ENCODE measurements around the gene AP4E1.
A peak's percentile ranks its signal among the peaks of the same experiment; 100 is the strongest.
"Not testable (repeated sequence)": the region's sequence is repeated elsewhere in the genome, so short reads cannot be mapped to it uniquely, and the experiment has no call there.

AP4E1 gene

GRCh38 chr15:50908209-50909009 lies at the start of gene AP4E1:
TSS of gene AP4E1 (plus strand) at chr15:50908683. CDS start at chr15:50908779, 96 bp downstream.
- DNase-seq (ENCODE audit: low read depth in 2 of 2), result peak; percentile 81 to 83

- DNase-seq (ENCODE audit: low read depth in 2 of 2), result no peak
These were observed 47.7 kb upstream of the AP4E1 start for GRCh38 chr15:50860824-50861223.

- no peak for DNase-seq (ENCODE audit: low read depth in 2 of 2)
These were observed 45.9 kb upstream of the AP4E1 start for GRCh38 chr15:50862553-50862952.

GRCh38 chr15:50864873-50865272 lies 43.6 kb upstream of the AP4E1 start:
- DNase-seq (ENCODE audit: low read depth in 2 of 2), result no peak

GRCh38 chr15:50865515-50866353 lies 42.7 kb upstream of the AP4E1 start:
- no peak for DNase-seq (ENCODE audit: low read depth in 2 of 2)

GRCh38 chr15:50871832-50872231 lies 36.7 kb upstream of the AP4E1 start:
- no peak for DNase-seq (ENCODE audit: low read depth in 2 of 2)

GRCh38 chr15:50872832-50873426 lies 35.6 kb upstream of the AP4E1 start:
- DNase-seq (ENCODE audit: low read depth in 2 of 2), result no peak

GRCh38 chr15:50873935-50874361 lies 34.5 kb upstream of the AP4E1 start:
- no peak for DNase-seq (ENCODE audit: low read depth in 2 of 2)

GRCh38 chr15:50875238-50875637 lies 33.2 kb upstream of the AP4E1 start:
- not testable (repeated sequence) for DNase-seq (ENCODE audit: low read depth in 2 of 2)

GRCh38 chr15:50876260-50876988 lies 32.1 kb upstream of the AP4E1 start:
- DNase-seq (ENCODE audit: low read depth in 2 of 2), result no peak

- DNase-seq (ENCODE audit: low read depth in 2 of 2), result peak; percentile 96
These were observed 31.5 kb upstream of the AP4E1 start for GRCh38 chr15:50876989-50877360.

- DNase-seq (ENCODE audit: low read depth in 2 of 2), result no peak
These were observed 29.4 kb upstream of the AP4E1 start for GRCh38 chr15:50879016-50879617.

- DNase-seq (ENCODE audit: low read depth in 2 of 2), result no peak
These were observed 28.3 kb upstream of the AP4E1 start for GRCh38 chr15:50880206-50880605.

- peak; percentile 77 to 84 for DNase-seq (ENCODE audit: low read depth in 2 of 2)
These were observed 27.8 kb upstream of the AP4E1 start for GRCh38 chr15:50880651-50881114.

GRCh38 chr15:50881121-50882048 lies 27.1 kb upstream of the AP4E1 start:
- no peak for DNase-seq (ENCODE audit: low read depth in 2 of 2)

GRCh38 chr15:50883903-50884302 lies 24.6 kb upstream of the AP4E1 start:
- no peak for DNase-seq (ENCODE audit: low read depth in 2 of 2)

GRCh38 chr15:50884540-50884939 lies 23.9 kb upstream of the AP4E1 start:
- DNase-seq (ENCODE audit: low read depth in 2 of 2), result no peak

- no peak for DNase-seq (ENCODE audit: low read depth in 2 of 2)
These were observed 22.4 kb upstream of the AP4E1 start for GRCh38 chr15:50886139-50886467.

- no peak for DNase-seq (ENCODE audit: low read depth in 2 of 2)
These were observed 21.7 kb upstream of the AP4E1 start for GRCh38 chr15:50886611-50887345.

- DNase-seq (ENCODE audit: low read depth in 2 of 2), result no peak
These were observed 20.4 kb upstream of the AP4E1 start for GRCh38 chr15:50888054-50888453.

Data from fibroblast of skin of left biceps (primary cell).